Muscle of arm (tissue), 12 donors: Measurements from ENCODE around the gene TMEM165. TPM values are rescaled to one million over a fixed set of nuclear protein-coding genes. Genes with fewer than 3 reads are reported as not detected.
A peak's percentile ranks its signal among the peaks of the same experiment; 100 is the strongest.

Experiments
- DNase-seq: peaks from one replicate; pipeline ENCODE4 v3.0.0-alpha.2; 2013
- polyA plus RNA-seq, 12 donors: library from polyadenylated mRNA; unstranded; fragments of 120-200 nt; gene quantifications; one replicate each; pipeline ENCODE4 v1.2.1, GENCODE V29; 2013; ENCODE audit not compliant: insufficient read length in 12 of 12

The TMEM165 gene
- polyA plus RNA-seq, 12 donors, result 32.3 to 67.5 (median 51.2) TPM; not detected in 1

DNA sequence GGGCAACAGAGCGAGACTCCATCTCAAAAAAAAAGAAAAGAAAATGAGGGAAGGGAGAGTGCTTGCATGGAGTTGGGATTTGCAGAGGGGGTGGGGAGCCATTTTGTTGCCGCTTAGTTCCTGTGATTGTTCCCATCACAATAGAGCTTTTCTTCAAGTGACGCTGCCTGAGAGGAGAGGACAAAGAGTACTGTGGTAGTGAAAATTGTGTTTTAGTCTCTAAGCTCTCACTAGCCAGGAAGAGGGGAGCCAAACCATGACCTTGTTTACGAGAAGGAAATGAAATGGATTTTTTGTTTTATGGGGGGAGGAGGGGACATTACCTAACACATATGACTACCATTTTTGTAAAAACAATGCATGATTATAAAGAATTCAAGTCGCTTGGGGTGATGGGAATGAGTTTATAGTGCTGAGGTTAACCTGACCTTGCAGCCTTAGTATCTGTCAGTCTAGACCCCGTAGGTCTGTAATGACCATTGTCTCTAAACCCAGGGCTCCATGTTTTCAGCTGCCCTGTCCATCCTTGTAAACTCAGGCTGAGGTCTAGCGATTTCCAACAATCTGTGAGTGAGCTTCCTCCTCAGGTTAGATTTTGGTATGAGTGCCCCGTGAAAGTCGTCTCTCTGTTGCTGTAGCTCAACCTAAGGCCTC, 30.9 kb upstream of the TMEM165 start:
- DNase-seq, result no peak

DNA sequence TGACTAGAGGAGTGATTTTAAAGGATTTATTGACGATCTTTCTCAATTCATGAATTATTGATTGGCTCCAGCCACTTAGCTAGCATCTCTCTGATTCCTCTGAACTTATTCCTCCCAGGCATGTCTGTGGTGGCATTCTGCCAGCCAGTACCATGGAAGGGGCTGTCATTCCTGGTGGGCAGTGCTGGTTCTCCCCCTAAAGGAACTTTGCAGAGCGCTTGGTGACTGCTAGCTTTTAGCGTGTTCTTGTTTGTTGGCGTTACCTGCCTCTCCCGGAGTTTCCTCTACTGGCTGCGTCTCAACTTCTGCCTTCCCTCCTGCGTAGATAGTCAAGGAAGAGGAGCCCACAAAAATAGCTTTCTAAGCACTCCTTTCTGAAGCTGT, 30.4 kb upstream of the TMEM165 start:
- no peak for DNase-seq

GRCh38 chr4:55366621-55367020, 29.1 kb upstream of the TMEM165 start:
- no peak for DNase-seq

DNA sequence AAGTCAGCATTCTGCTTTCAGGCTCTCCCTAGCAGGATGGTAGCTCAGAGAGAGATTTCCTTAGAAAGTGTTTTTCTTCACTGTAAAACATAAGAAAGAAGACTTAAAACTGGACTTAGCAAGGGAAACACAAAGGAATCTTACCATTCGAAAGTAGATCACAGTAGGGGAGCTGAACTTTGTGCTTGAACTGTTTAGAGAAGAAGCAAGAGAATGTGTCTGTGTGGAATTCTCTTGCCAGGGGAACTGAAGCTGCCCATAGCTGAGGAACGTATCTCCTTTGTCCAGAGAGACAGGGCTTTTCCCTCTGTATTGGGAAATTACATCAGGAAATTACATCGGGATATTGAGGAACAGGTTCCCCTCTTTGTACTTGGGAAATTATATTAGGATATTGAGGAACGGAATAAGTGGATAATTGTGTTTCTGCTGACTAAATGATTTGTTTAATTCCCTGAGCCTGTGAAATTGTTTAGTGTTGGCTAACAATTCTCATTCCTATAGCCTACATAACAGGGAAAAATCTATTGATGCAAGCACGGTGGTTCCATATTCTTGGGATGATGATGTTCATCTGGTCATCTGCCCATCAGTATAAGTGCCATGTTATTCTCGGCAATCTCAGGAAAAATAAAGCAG, 28.6 kb upstream of the TMEM165 start:
- DNase-seq, result no peak

DNA sequence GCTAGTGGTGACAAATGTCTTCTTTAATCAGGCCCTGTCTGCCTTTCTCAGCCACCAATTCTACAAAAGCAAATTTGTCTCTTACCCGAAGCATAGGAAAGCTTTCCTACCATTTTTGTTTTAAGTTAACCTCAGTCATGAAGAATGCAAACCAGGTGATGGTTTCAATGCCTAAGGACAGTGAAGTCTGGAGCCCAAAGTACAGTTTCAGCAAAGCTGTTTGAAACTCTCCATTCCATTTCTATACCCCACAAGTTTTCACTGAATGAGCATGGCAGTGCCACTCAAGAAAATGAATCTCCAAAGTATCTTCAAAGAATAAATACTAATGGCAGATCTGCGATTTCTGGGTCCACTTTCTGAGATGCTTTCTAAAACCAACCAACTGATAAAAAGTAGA, 25.8 kb upstream of the TMEM165 start:
- no peak for DNase-seq

- no peak for DNase-seq
These were observed 23.5 kb upstream of the TMEM165 start for GRCh38 chr4:55372259-55372658.

DNA sequence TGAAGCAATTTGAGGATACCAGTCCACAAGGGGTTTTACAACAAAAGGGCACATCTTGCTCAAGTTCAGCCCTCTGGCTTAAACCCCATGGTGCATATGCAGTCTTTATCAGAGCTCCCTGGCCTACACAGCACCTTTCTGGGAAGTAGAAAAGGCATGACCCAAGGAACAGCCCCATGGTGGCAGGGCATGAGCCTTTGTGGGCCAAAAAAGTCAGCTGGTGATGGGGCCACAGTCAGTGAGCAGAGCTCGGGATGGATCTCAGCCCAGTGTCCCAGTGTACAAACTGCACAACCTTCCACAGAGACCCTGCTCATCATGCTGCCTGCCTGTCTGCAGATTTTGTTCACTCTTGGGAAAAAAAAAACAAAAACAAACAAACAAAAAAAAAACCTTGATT, 22.3 kb upstream of the TMEM165 start:
- DNase-seq, result no peak

DNA sequence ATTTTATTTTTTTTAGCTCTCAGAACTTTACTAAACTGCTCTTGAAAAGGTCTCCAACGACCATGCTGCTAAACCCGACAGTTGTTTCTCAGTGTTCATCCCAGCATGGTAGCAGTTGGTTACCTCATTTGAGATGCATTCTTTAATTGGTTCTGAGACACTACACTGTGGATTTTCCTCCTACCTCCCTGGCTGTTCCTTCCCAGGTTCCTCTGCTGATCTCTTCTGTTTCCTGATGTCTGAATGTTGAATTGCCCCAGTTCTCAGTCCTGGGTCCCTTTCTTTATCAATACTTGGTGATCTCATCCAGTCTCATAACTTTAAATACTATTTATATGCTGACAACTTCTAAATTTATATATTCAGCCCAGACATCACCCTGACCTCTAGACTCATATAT, 19.1 kb upstream of the TMEM165 start:
- DNase-seq, result no peak

- no peak for DNase-seq
These were observed 16.9 kb upstream of the TMEM165 start for GRCh38 chr4:55378617-55379467.

- DNase-seq, result no peak
These were observed 15.2 kb upstream of the TMEM165 start for GRCh38 chr4:55380576-55380975.

DNA sequence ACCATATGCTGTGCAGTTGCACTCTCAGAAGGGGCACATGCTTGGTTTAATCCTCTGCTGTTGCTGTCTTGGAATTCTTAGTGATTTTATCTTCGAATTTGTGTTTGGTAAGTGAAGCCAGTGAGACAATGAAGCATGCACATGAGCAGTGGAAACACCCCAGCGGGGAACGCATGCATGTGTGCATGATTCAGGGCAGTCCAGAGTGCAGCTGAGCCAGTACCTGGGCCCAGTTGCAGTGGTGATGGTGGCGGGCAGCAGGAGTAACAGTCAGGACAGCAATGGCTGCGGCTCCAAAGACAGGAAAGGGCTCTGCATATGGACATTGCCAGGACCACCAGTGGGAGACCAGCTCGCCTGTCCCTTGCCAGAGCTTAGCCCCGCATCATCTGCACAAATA, 14.3 kb upstream of the TMEM165 start:
- DNase-seq, result no peak

- no peak for DNase-seq
These were observed 13.2 kb upstream of the TMEM165 start for GRCh38 chr4:55382488-55383003.

GRCh38 chr4:55385201-55385649, 10.5 kb upstream of the TMEM165 start:
- no peak for DNase-seq

DNA sequence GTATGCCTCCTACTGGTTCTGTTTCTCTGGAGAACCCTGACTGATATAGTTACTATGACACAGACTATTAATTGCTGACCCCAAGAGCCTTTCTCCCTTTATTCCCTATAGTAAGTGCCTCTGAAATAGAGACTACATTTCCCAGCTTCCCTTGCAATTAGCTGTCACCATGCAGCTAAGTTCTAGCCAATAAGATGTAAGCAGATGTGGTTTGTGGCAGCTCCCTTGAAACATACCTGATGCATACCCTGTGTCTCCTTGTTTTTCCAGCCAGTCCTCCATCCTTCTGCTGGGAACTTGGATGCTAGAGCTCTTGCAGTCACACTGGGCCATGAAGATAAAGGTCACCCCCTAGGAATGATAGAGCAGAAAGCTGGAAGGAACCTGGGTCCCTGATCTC, 9.7 kb upstream of the TMEM165 start:
- DNase-seq, result no peak

- DNase-seq, result no peak
These were observed 8.9 kb upstream of the TMEM165 start for GRCh38 chr4:55386840-55387239.

DNA sequence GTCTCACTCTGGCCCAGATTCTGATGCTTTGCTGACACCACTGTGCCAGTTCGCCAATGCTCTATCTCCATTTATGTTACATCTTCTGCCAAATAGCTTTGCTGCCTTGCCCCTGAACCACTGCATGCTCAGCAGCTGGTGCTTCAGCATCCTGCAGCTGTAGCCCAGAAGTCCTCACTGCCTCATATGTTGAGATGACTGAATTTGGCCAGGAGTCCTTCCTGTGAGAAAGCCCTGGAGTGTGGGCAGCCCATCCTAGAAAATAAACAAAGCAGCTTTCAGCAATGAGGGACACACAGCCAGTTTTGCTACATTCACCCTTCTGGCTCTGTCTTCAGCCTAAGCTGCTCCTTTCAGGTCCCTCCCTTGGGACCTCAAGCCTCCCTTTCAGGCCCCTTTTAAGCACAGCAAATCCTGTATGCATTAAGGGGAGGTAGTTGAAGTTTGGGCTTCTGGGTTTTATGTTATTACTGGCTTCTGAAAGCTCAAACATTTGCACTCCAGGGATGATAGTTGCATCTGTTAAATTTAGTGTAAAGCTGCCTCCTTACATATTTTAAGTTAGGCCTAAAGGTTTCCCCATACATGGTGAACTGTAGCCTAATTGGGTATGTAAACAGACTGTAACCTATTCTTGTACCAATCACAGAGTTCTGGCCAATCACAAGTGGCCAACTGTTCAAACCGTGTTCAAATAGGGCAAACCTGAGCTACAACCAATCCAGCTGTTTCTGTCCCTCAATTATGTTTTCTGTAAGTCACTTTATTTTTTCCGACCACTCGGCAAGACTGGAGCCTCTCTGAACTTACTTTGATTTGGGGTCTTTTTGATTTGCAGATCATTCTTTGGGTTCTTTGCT, 2.1 kb upstream of the TMEM165 start:
- no peak for DNase-seq

- no peak for DNase-seq
These were observed 584 bp upstream of the TMEM165 start for GRCh38 chr4:55395218-55395528.

- DNase-seq, result peak; percentile 60
These were observed 760 bp downstream of the TMEM165 start for GRCh38 chr4:55396308-55397125.

- DNase-seq, result peak; percentile 31
These were observed 1.3 kb downstream of the TMEM165 start for GRCh38 chr4:55397126-55397436.

DNA sequence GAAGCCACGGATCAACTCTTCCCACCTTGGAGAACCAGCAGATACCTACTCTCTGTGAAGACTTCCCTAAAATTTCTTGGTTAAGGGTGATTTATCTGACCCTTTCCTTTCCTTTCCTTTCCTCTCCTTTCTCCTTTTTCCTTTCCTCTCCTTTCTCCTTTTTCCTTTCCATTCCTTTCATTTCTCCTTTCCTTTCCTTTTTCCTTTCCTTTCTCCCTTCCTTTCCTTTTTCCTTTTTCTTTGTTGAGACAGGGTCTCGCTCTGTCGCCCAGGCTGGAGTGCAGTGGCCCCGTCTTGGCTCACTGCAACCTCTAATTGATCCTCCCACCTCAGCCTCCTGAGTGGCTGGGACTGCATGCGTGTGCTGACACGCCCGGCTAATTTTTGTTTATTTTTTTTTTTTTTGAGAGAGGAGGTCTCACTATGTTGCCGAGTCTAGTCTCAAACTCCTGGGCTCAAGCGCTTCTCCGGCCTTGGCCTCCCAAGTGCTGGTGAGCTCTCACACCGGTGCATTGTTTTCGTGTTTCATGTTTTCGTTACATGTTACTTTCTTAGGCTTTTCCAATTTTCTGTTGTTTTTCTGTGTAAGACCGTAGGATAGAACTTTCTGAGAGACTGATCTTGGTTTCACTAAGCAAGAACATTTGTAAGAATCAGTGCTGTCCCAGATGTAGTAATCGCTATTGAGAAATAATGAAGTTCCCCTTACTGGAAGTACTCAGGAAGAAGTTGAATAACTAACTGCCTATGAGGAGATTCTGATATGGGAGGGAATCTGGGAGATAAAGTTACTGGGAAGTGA, 2.0 kb downstream of the TMEM165 start:
- no peak for DNase-seq
